H4 (cell line): ENCODE measurements around the gene GNB5. TPM values are rescaled to one million over a fixed set of nuclear protein-coding genes. Genes with fewer than 3 reads are reported as not detected.
"Not testable (repeated sequence)": the region's sequence is repeated elsewhere in the genome, so short reads cannot be mapped to it uniquely, and the experiment has no call there.

ENCODE experiments used
- DNase-seq: peaks from one replicate; pipeline ENCODE4 v3.0.0-alpha.2; 2015; ENCODE audit warnings: low spot score
- total RNA-seq: library from RNA; depleted of rRNA; stranded (reverse); fragments of >200 nt; shearing (Covaris generic); gene quantifications from 2 replicates; pipeline ENCODE4 v1.2.3, GENCODE V29; 2014

Gene GNB5
- total RNA-seq, 1 experiment from 2014 or later, result 25.6 TPM

DNA sequence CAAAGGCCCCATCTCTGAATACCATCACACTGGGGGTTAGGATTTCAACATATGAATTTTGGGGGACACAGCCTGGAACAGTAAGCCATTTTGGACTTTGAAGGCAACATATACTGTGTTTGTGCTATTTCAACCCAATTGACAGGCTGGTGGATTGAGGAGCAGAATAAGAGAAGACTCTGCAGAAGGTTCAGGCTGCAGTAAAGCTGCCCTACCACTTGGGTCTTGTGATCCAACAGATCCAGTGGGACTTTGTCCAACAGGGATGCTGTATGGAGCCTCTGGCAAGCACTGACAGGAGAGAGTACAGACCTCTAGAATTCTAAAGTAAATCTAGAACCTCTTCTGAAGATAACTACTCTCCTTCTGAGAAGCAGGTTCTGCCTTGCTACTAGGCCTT, 77.5 kb downstream of the GNB5 start:
- DNase-seq, result no peak

DNA sequence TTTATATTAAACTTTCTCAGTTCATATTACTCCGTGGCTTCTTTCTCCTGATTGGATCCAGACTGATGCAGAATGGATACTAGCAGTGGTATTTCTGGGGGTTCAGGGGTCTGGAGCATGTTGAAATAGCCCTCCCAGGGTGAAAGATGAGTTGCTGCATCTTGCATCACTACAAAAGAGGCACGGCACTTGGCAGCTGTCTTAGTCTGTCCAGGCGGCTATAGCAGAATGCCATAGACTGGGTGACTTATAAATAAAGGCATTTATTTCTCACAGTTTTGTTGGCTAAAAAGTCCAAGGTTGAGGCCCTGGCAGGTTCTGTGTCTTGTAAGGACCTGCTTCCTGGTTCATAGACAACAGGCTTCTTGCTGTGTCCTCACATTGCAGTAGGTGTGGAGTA, 78.0 kb downstream of the GNB5 start:
- no peak for DNase-seq

GRCh38 chr15:52112203-52112750, 78.9 kb downstream of the GNB5 start:
- no peak for DNase-seq

DNA sequence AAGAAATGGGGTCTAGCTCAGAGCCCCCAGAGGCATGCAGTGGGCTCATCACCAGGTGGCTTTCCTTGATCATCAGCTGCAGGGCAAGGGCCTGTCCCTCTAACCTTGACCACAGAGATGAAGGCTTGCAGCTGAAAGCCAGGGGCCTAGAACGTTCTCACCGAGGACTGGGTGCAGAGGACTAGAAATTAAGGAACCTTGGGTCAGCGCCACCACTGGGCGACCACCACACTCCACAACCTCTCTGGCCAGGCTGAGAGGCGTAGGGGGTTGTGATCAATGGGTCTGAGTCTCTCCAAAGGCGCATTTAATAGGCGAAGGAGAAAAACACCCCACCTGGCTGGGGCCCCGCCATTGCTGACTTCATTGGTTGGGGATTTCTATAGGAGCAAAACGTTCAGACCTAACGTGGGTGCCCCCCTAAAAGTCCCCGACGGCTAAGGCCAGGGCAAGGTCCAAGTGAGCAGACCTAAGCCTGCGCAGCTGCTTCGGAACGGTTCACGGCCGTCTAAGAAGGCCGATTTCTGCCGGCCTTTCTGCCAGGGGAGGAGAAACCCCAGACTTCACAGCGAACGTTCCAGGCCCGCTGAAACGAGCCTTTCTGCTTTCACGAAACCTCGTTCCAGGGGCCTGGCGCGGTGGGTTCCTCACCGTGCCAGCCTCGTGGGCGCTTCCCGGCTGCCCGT, 79.5 kb downstream of the GNB5 start:
- DNase-seq, result no peak

- no peak for DNase-seq
Observed at GRCh38 chr15:52109559-52110451, 81.4 kb downstream of the GNB5 start.

- DNase-seq, result no peak
Observed at GRCh38 chr15:52107238-52107637, 84.0 kb downstream of the GNB5 start.

- no peak for DNase-seq
Observed at GRCh38 chr15:52106641-52107040, 84.6 kb downstream of the GNB5 start.

DNA sequence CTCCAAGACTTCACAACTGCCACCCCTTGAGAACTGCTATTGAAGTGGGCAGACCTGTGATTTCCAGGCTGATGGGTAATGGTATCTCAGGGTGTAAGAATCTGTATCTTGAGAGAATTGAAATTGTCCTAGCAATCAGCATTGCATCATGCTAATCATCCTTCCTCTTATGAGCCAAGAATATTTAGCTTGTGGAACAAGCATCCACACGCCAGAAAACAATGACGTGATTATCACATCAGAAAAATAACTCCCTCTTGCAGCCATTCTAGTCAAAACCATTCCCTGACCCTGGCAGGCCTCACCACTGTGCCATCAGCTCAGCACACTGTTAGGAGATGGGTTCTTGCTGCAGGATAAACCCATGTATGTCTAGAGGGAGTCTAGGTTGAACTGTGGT, 85.3 kb downstream of the GNB5 start:
- no peak for DNase-seq

DNA sequence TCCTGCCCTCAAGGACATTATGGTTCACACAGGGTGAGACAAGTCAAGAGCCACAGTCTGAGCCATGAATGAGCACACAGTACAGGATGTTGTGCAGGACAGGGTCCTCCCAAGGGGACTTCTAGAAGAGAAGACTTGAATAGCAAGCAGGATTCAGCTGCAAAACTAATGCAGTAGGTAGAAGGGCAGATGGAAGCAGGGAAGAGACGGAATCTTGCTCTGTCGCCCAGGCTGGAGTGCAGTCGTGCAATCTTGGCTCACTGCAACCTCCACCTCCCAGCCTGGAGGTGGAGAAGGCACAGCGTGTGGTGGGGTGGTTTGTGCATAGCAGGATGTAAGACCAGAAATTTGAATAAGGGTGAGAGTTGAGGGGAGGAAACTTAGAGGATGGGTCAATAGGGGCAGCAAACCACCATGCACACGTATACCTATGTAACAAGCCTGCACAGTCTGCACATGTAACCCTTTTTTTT, 86.6 kb downstream of the GNB5 start:
- no peak for DNase-seq

DNA sequence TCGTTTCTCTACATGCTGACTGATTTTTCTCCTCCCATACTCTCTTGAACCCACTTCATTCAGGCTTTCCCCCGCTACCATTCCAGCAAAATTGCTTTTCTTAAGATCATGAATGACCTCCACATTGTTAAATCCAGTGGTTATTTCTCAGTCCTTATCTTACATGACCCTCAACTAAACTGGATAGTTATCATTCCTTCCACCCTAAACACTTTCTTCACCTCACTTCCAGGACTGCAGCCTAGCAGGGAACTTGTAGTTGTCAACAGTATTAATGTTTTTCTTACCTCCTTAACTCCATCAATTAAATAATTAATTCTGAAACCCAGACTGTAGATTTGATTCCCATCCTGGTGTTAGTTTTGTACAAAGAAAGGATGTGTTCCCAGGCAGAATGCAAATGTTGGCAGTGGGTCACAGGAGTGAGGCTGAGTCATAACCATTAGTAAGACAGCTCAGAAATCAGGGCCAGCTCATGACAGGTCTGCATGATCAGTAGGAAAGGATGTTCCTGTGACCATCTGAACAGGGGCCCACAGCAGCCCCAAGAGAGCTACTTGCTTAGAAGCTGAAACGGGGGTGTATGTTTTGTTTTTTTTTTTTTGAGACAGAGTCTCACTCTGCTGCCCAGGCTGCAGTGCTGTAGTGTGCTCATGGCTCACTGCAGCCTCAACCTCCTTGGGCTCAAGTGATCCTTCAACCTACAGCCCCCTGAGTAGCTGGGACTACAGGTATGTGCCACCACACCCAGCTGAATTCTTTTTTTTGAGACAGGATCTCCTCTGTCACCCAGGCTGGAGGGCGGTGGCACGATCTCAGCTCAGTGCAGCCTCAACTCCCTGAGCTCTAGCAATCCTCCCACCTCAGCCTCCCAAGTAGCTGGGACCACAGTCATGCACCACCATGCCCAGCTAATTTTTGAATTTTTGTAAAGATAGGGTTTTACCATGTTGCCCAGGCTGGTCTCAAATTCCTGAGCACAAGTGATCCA, 87.7 kb downstream of the GNB5 start:
- DNase-seq, result peak; percentile 80

GRCh38 chr15:52102463-52102862, 88.7 kb downstream of the GNB5 start:
- DNase-seq, result peak; percentile 47

DNA sequence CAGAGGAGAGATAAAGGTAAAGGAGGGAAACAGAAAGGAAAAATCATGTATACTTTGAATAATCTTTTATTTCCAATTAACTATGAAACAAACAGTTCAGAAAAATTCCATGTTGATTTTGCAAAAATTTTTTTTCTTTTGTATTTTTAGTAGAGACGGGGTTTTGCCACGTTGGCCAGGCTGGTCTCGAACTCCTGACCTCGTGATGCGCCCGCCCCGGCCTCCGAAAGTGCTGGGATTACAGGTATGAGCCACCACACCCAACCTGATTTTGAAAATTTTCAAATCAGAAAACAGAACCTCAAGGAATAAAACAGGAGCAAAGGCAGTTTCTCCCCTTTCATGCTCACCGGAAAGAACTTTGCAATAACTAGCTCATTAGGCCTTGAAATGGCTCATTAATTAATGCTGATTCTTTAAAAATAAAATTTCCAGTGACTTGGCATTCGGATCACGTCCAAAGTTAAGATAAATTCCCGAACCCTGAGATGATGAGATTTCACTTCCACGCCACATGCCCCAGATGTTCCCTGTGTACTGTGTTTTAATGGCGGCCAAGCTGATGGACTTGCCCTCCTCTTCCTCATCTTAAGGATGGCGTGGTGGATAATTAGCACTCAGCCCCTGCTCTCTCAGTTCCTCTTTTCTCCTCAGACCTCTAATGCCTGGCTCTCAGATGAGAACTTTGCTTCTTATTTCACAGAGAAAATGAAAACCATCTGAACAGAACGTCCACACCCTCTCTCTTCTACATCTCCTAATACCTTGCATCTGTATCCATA, 89.5 kb downstream of the GNB5 start:
- no peak for DNase-seq

DNA sequence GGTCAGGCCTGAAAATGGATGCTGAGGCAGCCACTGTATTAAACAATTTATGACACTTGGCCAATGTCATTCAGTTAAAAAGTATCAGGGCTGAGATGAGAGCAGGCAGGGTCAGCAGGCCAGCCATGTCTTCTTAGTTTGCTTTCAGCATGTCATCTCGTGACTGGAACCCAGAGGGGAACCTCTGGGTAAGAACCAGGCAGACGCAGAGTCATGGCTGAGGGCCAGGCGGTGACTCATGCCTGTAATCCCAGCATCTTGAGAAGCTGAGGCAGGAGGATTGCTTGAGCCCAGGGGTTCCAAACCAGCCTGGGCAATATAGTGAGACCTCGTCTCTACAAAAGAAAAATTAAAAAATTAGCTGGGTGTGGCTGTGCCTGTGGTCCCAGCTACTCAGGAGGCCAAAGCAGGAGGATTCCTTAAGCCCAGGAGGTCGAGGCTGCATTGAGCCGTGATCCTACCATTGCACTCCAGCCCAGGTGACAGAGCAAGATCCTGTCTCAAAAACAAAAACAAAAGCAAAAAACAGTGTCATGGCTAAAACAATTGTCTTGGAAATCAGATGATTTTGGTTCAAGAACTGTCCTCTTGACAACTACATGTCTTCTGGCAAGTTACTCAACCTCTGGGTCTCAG, 90.3 kb downstream of the GNB5 start:
- peak; percentile 82 for DNase-seq

DNA sequence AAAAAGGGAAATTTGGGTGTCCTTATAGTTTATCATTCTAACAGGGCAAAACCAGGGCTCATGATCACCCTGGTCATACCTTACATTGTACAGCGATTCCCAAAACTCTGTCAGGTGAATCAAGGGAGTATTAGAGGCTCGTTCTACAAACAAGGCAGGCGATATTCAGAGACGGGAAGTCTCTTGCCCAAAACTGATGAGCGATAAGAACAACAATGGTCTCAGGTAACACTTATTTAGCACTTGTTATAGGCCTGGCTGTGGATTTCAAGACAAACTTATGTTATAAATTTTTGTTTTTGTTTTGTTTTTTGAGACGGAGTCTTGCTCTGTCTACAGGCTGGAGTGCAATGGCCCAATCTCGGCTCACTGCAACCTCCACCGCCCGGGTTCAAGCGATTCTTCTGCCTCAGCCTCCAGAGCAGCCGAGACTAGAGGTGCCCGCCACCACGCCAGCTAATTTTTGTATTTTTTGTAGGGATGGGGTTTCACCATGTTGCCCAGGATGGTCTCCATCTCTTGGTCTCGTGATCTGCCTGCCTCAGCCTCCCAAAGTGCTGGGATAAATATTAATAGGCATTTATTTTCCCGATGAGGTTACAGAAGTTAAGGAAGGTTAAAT, 91.4 kb downstream of the GNB5 start:
- no peak for DNase-seq

DNA sequence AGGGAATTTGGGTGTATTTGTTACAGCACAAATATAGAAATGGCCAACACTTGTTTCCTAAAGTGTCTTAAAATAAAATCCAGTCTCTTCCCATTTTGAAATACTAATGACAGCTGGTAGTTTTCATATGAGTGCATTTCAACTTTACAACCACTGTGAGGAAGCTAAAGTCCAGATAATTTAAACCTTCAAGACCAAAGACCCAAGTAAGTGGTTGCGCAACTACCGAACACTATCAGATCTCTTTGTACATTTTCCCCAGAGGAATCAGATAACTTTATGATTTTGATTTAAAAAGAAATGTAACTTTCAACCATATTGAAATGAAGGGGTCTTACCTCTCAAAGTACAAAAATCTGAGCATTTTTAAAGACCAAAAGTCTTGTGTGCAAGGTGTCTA, 92.9 kb downstream of the GNB5 start:
- DNase-seq, result no peak

- peak; percentile 33 for DNase-seq
Observed at GRCh38 chr15:52097180-52097579, 94.0 kb downstream of the GNB5 start.

- DNase-seq, result not testable (repeated sequence)
Observed at GRCh38 chr15:52096536-52096935, 94.7 kb downstream of the GNB5 start.

DNA sequence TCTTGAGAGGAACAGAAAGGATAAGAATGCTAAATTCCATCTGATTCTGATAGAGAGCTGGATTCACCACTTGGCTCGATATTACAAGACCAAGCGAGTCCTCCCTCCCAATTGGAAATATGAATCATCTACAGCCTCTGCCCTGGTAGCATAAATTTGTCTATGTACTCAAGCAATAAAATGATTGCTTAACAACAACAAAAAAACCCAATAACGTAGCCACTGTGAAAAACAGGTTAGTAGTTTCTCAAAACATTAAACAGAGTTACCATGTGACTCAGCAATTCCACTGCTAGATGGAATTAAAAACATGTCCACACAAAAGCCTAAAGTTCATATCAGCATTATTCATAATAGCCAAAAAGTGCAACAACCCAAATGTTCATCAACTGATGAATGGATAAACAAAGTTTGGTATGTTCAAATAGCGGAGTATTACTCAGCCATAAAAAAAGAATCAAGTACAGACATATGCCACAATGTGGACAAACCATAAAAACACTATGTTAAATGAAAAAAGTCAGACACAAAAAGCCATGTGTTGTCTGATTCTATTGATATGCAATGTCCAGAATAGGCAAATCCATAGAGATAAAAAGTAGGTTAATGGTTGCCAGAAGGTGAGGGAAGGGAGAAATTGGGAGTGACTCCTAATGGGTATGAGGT, 95.5 kb downstream of the GNB5 start:
- no peak for DNase-seq
